ENCODE data around the gene MGAT5B. TPM values are rescaled to one million over a fixed set of nuclear protein-coding genes. Genes with fewer than 3 reads are reported as not detected.

The MGAT5B gene
- total RNA-seq, 1 experiment from 2014 or later: 14.3 TPM

GRCh38 chr17:76982408-76983074 lies 114.3 kb downstream of the MGAT5B start:
- Histone ChIP-seq H3K9me3 (ENCODE audit: insufficient read depth, low read depth) (no peaks in the 10 kb centered on the region), H3K27me3 (ENCODE audit: insufficient read depth, low read depth) (no peaks in the 10 kb centered on the region), H3K4me1 (replicated peaks; ENCODE audit: insufficient read depth) (no peaks in the 10 kb centered on the region), H3K36me3 (ENCODE audit: low read depth) (no peaks in the 10 kb centered on the region), H3F3A (ENCODE audit: insufficient read depth, low read depth) (no peaks in the 10 kb centered on the region), H3K9me2 (ENCODE audit: insufficient read depth) (no peaks in the 10 kb centered on the region), H3K27ac (no peak overlapping the region), H2AFZ (no peak overlapping the region), H3K4me3 (no peak overlapping the region), H3K4me2 (no peak overlapping the region), H3K79me2 (ENCODE audit: low read depth) (no peaks in the 10 kb centered on the region), H4K20me1 (ENCODE audit: insufficient read depth) (no peaks in the 10 kb centered on the region)
- DNase-seq: no peak
- ChIA-PET CTCF (no interaction called here), POLR2A (ENCODE audit: unreplicated experiment) (no interaction called here)
- no peak for TF ChIP-seq CTCF (conservative IDR thresholded peaks at IDR 0.05)
- no peak for TF ChIP-seq EZH2 (IDR thresholded peaks at IDR 0.05; ENCODE audit: low read depth)
- no TSS peak for BruUV-seq (replicated peaks)
- intact Hi-C loops (cut with micrococcal nuclease; ENCODE audit: unreplicated experiment): no loop called here

GRCh38 chr17:76983075-76983775 lies 115.0 kb downstream of the MGAT5B start:
- H3K4me2 ChIP-seq: no peak overlapping the region
- intact Hi-C loops (cut with micrococcal nuclease; ENCODE audit: unreplicated experiment): no loop called here
- POLR2A ChIA-PET (ENCODE audit: unreplicated experiment): no interaction called here

DNA sequence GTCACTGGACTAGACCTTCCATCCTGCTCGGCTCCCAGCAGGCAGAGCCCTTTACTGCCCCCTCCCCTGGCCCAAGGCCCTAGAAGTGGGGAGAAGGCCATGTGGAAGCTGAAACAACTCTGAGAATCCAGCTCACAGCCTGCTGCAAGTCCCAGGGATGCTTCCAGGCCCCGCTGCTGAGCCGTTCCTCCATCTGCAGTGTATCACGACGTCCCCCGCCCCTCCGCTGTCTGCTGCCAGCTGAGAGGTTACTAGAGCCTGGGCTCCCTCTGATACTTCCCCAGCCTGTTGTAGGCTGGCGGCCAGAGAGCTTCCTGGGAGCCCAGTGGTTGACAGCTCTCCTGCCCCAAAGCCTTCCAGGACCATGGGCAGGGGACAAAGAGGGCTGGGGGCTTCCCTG lies 118.2 kb downstream of the MGAT5B start:
- no peaks in the 10 kb centered on the region for H3K36me3 ChIP-seq (ENCODE audit: low read depth)
- no TSS peak for BruUV-seq (replicated peaks)
- H3K27me3 ChIP-seq (ENCODE audit: insufficient read depth, low read depth): no peaks in the 10 kb centered on the region
- H3F3A ChIP-seq (ENCODE audit: insufficient read depth, low read depth): no peaks in the 10 kb centered on the region
- H3K27ac ChIP-seq: no peak overlapping the region
- no peaks in the 10 kb centered on the region for H3K9me3 ChIP-seq (ENCODE audit: insufficient read depth, low read depth)
- POLR2A ChIA-PET (ENCODE audit: unreplicated experiment): no interaction called here
- H3K4me3 ChIP-seq: no peak overlapping the region
- no peak for TF ChIP-seq CTCF (conservative IDR thresholded peaks at IDR 0.05)
- no peak for TF ChIP-seq EZH2 (IDR thresholded peaks at IDR 0.05; ENCODE audit: low read depth)
- DNase-seq: no peak
- no peak overlapping the region for H2AFZ ChIP-seq
- H3K9me2 ChIP-seq (ENCODE audit: insufficient read depth): no peaks in the 10 kb centered on the region
- H3K79me2 ChIP-seq (ENCODE audit: low read depth): no peaks in the 10 kb centered on the region
- CTCF ChIA-PET: no interaction called here
- H3K4me2 ChIP-seq: no peak overlapping the region
- no peaks in the 10 kb centered on the region for H4K20me1 ChIP-seq (ENCODE audit: insufficient read depth)
- intact Hi-C loops (cut with micrococcal nuclease; ENCODE audit: unreplicated experiment): no loop called here
- H3K4me1 ChIP-seq (replicated peaks; ENCODE audit: insufficient read depth): no peaks in the 10 kb centered on the region

More at GRCh38 chr17:76983075-76983775, 115.0 kb downstream of the MGAT5B start:
- H3K27ac ChIP-seq: no peak overlapping the region
- H2AFZ ChIP-seq: no peak overlapping the region
- H3K4me3 ChIP-seq: no peak overlapping the region
- no peaks in the 10 kb centered on the region for H3K9me3 ChIP-seq (ENCODE audit: insufficient read depth, low read depth)
- TF ChIP-seq CTCF (conservative IDR thresholded peaks at IDR 0.05) (no peak), EZH2 (IDR thresholded peaks at IDR 0.05; ENCODE audit: low read depth) (no peak)
- H3K36me3 ChIP-seq (ENCODE audit: low read depth): no peaks in the 10 kb centered on the region
- no TSS peak for BruUV-seq (replicated peaks)
- H3K27me3 ChIP-seq (ENCODE audit: insufficient read depth, low read depth): no peaks in the 10 kb centered on the region
- H3K9me2 ChIP-seq (ENCODE audit: insufficient read depth): no peaks in the 10 kb centered on the region
- H4K20me1 ChIP-seq (ENCODE audit: insufficient read depth): no peaks in the 10 kb centered on the region
- H3K4me1 ChIP-seq (replicated peaks; ENCODE audit: insufficient read depth): no peaks in the 10 kb centered on the region
- no peaks in the 10 kb centered on the region for H3F3A ChIP-seq (ENCODE audit: insufficient read depth, low read depth)
- H3K79me2 ChIP-seq (ENCODE audit: low read depth): no peaks in the 10 kb centered on the region
- CTCF ChIA-PET: no interaction called here
- DNase-seq: no peak

Data from PC-9 (cell line).